Astrocyte of the cerebellum (primary cell): Measurements from ENCODE around the gene OR4E2.

ENCODE experiments used
- DNase-seq: peaks from one replicate; pipeline ENCODE4 v3.0.0-alpha.2; 2011; ENCODE audit warnings: low read depth
- H3K4me3 ChIP-seq: 2 replicates; pipeline ENCODE4 v1.5.1; 2011; ENCODE audit warnings: mild to moderate bottlenecking, low read depth, low read length, moderate library complexity
- in situ Hi-C: cut with HindIII; loops from 2 replicates; pipeline ENCODE4 v1.10.0; 2017; ENCODE audit warnings: low sequenced_read_pairs
- TF ChIP-seq, protein P1 (sequence below): IDR thresholded peaks from 2 replicates; pipeline ENCODE4 v1.5.1; 2012; ENCODE audit warnings: low read length, low read depth, moderate library complexity, mild to moderate bottlenecking; ENCODE audit errors: missing control alignments

Gene OR4E2

DNA sequence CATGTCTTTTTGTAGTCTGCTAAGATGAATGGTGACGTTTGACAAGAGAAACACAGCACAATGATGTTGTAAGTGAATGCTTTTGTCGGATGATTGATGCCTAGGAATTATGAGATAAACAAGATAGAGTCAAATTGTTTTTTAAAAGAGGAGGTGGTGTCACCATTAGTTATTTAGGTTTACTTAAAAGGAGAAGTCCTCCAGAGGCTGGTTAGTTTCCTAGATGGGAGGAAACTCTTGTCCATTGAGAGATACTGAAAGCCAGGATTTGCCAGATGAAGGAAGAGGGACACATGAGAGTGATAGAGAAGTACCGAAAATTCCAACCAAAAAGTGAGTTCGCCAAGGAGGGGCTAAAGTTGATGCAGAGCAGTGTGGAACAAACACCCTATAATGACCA, 18.8 kb upstream of the OR4E2 start, which contains the start of gene OR10G2:
TSS of gene OR10G2 (minus strand) at position 101 of the 400 bp plus-strand sequence. CDS start at position 3, 98 bp downstream.
- no peak for DNase-seq
- in situ Hi-C loops = no loop called here
- H3K4me3 ChIP-seq = no peak within 1 kb of the TSS
- TF ChIP-seq, protein P1, sequence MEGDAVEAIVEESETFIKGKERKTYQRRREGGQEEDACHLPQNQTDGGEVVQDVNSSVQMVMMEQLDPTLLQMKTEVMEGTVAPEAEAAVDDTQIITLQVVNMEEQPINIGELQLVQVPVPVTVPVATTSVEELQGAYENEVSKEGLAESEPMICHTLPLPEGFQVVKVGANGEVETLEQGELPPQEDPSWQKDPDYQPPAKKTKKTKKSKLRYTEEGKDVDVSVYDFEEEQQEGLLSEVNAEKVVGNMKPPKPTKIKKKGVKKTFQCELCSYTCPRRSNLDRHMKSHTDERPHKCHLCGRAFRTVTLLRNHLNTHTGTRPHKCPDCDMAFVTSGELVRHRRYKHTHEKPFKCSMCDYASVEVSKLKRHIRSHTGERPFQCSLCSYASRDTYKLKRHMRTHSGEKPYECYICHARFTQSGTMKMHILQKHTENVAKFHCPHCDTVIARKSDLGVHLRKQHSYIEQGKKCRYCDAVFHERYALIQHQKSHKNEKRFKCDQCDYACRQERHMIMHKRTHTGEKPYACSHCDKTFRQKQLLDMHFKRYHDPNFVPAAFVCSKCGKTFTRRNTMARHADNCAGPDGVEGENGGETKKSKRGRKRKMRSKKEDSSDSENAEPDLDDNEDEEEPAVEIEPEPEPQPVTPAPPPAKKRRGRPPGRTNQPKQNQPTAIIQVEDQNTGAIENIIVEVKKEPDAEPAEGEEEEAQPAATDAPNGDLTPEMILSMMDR = no peak

DNA sequence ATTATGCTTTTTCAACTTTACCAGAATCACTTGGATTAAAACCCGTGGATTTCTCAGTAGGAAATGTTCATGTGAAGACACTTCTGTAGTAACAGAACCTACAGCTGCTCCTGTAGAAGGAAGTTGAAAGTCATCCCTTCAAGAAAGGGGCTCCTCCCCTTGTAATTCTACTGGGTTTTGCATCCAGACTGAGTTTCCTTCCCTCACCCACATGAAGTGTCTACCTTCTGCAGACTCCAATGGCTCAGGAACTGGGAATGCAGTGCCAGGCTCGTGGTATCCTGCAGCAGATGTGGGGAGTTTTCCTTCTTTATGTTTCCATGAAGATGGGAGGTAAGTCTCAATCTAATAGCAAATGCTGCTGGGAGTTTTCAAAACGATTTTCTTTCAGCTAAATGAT, 11.0 kb upstream of the OR4E2 start:
- TF ChIP-seq, protein P1 = no peak
- no peak overlapping the region for H3K4me3 ChIP-seq
- no peak for DNase-seq
- in situ Hi-C loops = no loop called here

DNA sequence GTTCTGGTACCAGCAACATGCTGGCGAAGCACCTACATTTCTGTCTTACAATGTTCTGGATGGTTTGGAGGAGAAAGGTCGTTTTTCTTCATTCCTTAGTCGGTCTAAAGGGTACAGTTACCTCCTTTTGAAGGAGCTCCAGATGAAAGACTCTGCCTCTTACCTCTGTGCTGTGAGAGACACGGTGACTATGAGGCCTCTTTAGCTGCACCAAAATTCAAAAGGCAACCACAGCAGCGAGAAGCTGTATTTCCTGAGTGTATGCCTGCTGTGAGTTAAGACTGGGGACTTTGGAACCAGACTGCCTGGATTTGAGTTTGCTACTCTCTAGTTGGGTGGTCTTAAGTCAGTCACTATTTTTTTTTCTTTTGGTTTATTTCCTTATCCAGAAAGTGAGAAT, 10.2 kb upstream of the OR4E2 start:
- DNase-seq = no peak
- TF ChIP-seq, protein P1 = no peak
- no peak overlapping the region for H3K4me3 ChIP-seq
- in situ Hi-C loops = no loop called here

GRCh38 chr14:21647380-21647779, 6.3 kb upstream of the OR4E2 start:
- DNase-seq = no peak
- H3K4me3 ChIP-seq = no peak overlapping the region
- TF ChIP-seq, protein P1 = no peak
- in situ Hi-C loops = no loop called here

DNA sequence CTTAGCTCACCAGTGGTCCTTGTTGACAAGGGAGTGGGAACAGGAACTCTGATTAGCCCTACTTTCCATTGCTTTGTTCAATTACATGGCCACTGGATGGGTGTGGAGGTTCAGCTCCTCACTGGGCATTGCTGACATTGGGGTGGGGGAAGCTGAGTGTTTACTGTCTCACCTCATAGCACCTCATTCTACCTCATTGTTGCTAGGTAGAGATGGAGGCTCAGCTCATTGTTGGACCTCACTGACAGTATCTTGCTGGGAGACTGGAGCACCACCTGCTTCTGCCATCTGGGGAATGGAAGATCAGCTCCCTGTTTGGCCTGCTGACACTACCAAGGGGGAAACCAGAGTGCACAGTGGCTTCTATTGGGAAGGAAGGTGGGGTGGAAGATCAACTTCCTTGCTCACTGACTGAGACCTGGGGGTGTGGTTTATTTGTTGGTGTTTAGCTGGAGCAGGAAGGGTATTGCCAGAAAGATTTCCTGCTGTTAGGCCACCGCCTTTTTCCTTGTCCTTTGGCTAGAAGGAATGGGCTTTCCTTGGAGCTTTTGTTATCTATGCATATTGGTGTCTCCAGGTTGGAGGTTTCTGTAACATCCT, 1.3 kb upstream of the OR4E2 start:
- no peak overlapping the region for H3K4me3 ChIP-seq
- in situ Hi-C loops = no loop called here
- TF ChIP-seq, protein P1 = no peak
- no peak for DNase-seq

GRCh38 chr14:21654215-21654614, 580 bp downstream of the OR4E2 start:
- in situ Hi-C loops = no loop called here
- no peak overlapping the region for H3K4me3 ChIP-seq
- DNase-seq = no peak
- TF ChIP-seq, protein P1 = no peak
